Spleen (tissue), 7 donors: Measurements from ENCODE around the gene WFDC13.

ENCODE experiments used
- CTCF ChIP-seq, 11 experiments: fragments of 200-600 bp in 7 of 11; fragments of 450-650 bp in 4 of 11; sonication (generic) in 4 of 11; IDR thresholded peaks in 8 of 11; conservative IDR thresholded peaks in 3 of 11; 1 replicate in 7 of 11; 2 replicates in 4 of 11; pipeline versions ENCODE4 v1.4.0 to v1.8.0; 2016 to 2021; ENCODE audit warnings: antibody characterized with exemption in 11 of 11, inconsistent platforms in 4 of 11, mild to moderate bottlenecking in 1 of 11
- POLR2A ChIP-seq, 3 donors: fragments of 450-650 bp; IDR thresholded peaks; one replicate each; pipeline ENCODE4 v1.5.1; 2017; ENCODE audit warnings: antibody characterized with exemption in 3 of 3, mild to moderate bottlenecking in 1 of 3
- donor health status: DM: no; HTN: no; CAD: no; lungs with moderate emphysema.
- donor health status: DM: no; HTN: no; CAD: no.
- donor health status: DM: no; HTN: no; CAD: no.

- TF ChIP-seq CTCF (IDR thresholded peaks at IDR 0.05 in 8 of 11, conservative IDR thresholded peaks at IDR 0.05 in 3 of 11) (no peak), POLR2A (IDR thresholded peaks at IDR 0.05) (no peak)
These were observed 43.2 kb downstream of the WFDC13 start for GRCh38 chr20:45745015-45745414.
